Activated naive CD4-positive, alpha-beta T cell treated with anti-CD3 and anti-CD28 coated beads, Interleukin-2, amount 10 ng/mL, durations not matched to agents 7 days and 5 days (primary cell): ENCODE measurements around the gene INPP5E.
"Not testable (repeated sequence)": the region's sequence is repeated elsewhere in the genome, so short reads cannot be mapped to it uniquely, and the experiment has no call there.

Source experiments
- CTCF ChIA-PET: fragments of 350-600 bp; sonication (Branson Sonifier 250); formaldehyde crosslinking; loops from one replicate; lab custom pipeline; 2021; ENCODE audit warnings: antibody characterized with exemption; lab: Charles Lee
- DNase-seq: peaks from one replicate; pipeline ENCODE4 v3.0.0-alpha.2; 2020
- H3K27ac Mint-ChIP-seq: one replicate; pipeline ENCODE4 v1.8.0; 2021; ENCODE audit warnings: mild to moderate bottlenecking, moderate library complexity, mixed read lengths
- H3K27me3 Mint-ChIP-seq: one replicate; pipeline ENCODE4 v1.8.0; 2021; ENCODE audit warnings: mild to moderate bottlenecking, mixed read lengths
- H3K36me3 Mint-ChIP-seq: one replicate; pipeline ENCODE4 v1.8.0; 2021; ENCODE audit warnings: mixed read lengths
- H3K4me1 Mint-ChIP-seq: one replicate; pipeline ENCODE4 v1.8.0; 2021; ENCODE audit warnings: mixed read lengths
- H3K4me3 Mint-ChIP-seq: one replicate; pipeline ENCODE4 v1.8.0; 2021; ENCODE audit warnings: mild to moderate bottlenecking, moderate library complexity, mixed read lengths
- H3K9me3 Mint-ChIP-seq: one replicate; pipeline ENCODE4 v1.8.0; 2021; ENCODE audit warnings: mixed read lengths

The INPP5E gene

DNA sequence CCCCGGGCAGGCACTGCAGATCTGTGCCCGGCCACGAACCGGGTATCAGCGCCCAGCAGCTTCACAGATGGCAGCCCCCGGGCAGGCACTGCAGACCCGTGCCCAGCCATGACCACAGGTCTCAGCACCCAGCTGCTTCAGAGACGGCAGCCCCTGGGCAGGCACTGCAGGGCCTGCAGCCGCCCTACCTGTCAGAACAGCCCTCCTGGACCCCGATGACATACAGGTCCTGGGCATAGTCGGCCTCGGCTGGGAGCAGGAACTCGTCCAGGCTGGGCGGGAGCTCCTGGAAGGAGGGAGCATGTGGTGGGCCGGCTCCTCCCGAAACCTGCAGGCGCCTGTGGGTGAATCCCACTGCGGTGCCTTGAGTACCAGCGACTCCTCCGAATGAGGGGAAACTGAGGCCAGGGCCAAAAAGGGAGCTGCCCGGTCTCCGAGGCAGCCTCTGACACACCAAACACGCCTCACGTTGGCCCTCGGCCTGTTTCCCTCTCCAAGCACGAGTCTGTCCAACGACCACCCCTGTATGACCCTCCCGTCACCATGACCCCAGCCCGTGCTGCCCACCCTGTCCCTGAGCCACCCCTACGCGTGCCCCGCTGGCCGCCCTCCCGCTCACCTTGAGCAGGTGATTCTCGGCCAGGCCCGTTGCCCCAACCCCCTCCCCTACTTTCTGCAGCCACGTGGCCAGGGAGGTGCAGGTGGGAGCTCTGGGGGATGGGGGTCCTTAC lies 5.6 kb downstream of the INPP5E start:
- H3K9me3 Mint-ChIP-seq, result no peaks in the 10 kb centered on the region
- H3K36me3 Mint-ChIP-seq, result peaks cover 18% of the 10 kb centered on the region
- H3K4me1 Mint-ChIP-seq, result peaks cover 24% of the 10 kb centered on the region
- H3K27me3 Mint-ChIP-seq, result no peaks in the 10 kb centered on the region
- no peak for DNase-seq
- no peak overlapping the region for H3K27ac Mint-ChIP-seq
- no peak overlapping the region for H3K4me3 Mint-ChIP-seq
- CTCF ChIA-PET, result no interaction called here

- Mint-ChIP-seq H3K4me1 (peaks cover 21% of the 10 kb centered on the region), H3K9me3 (no peaks in the 10 kb centered on the region), H3K36me3 (peaks cover 21% of the 10 kb centered on the region), H3K4me3 (no peak overlapping the region), H3K27me3 (no peaks in the 10 kb centered on the region), H3K27ac (no peak overlapping the region)
- no peak for DNase-seq
- CTCF ChIA-PET, result no interaction called here
These were observed 6.5 kb downstream of the INPP5E start for GRCh38 chr9:136433043-136433715.

DNA sequence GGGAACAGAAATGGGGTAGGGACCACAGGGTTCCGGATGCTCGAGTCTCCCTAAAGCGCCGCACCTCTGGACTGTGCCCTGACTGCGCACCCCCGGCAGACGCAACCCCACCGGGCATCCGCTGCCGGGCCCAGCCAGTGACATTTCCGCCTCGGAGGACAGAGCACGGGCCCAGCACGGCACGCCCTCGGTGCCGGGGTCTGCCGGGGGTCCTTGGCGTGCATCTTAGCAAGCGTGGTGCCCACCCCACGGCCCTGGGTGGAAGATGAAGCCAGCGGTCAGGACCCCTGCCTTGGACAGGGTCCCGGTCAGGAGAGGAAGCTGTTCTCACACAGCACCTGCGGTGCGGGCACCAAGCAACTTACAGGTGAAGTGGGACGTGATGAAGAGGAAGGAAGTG lies 7.1 kb downstream of the INPP5E start:
- H3K4me3 Mint-ChIP-seq, result no peak overlapping the region
- no peak for DNase-seq
- no peaks in the 10 kb centered on the region for H3K9me3 Mint-ChIP-seq
- peaks cover 18% of the 10 kb centered on the region for H3K36me3 Mint-ChIP-seq
- no peaks in the 10 kb centered on the region for H3K27me3 Mint-ChIP-seq
- peaks cover 16% of the 10 kb centered on the region for H3K4me1 Mint-ChIP-seq
- H3K27ac Mint-ChIP-seq, result no peak overlapping the region
- CTCF ChIA-PET, result no interaction called here

GRCh38 chr9:136431782-136432350 lies 7.8 kb downstream of the INPP5E start:
- no peak for DNase-seq
- Mint-ChIP-seq H3K36me3 (peaks cover 17% of the 10 kb centered on the region), H3K4me1 (peaks cover 8% of the 10 kb centered on the region), H3K27me3 (no peaks in the 10 kb centered on the region), H3K27ac (no peak overlapping the region), H3K4me3 (no peak overlapping the region), H3K9me3 (no peaks in the 10 kb centered on the region)
- CTCF ChIA-PET, result no interaction called here

DNA sequence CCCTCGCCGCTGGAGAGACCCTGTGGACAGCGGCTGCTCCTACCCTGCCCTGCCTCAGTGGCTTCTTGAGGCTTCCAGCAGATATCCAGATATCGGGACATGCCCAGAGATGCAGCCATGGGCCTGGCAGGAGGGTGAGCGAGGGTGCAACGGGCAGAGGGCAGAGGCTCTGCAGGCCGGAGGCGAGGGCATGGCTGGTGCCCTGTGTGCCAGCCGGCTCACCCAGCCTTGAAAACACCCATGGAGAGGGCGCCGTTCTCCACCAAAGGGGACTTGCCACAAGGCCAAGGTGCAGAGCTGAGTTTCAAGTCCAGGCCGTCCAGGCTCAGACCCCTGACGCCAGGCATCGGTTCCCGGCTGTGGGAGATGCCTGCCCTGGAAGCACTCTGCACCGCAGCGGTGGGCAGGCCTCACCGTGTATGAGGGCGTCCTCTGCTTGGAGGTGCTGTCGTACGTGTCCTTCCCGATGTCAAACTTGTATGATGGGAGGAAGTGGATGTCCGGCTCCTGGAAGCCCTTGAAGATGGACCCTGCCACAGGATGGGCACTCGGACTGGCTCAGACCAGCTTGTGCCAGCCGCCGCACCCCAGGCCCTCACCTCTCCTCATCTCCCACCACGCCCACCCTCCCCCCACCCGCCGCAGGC lies 8.9 kb downstream of the INPP5E start:
- no peaks in the 10 kb centered on the region for H3K9me3 Mint-ChIP-seq
- H3K4me3 Mint-ChIP-seq, result no peak overlapping the region
- DNase-seq, result no peak
- H3K27ac Mint-ChIP-seq, result no peak overlapping the region
- CTCF ChIA-PET, result no interaction called here
- no peaks in the 10 kb centered on the region for H3K4me1 Mint-ChIP-seq
- H3K27me3 Mint-ChIP-seq, result no peaks in the 10 kb centered on the region
- H3K36me3 Mint-ChIP-seq, result peaks cover 11% of the 10 kb centered on the region

DNA sequence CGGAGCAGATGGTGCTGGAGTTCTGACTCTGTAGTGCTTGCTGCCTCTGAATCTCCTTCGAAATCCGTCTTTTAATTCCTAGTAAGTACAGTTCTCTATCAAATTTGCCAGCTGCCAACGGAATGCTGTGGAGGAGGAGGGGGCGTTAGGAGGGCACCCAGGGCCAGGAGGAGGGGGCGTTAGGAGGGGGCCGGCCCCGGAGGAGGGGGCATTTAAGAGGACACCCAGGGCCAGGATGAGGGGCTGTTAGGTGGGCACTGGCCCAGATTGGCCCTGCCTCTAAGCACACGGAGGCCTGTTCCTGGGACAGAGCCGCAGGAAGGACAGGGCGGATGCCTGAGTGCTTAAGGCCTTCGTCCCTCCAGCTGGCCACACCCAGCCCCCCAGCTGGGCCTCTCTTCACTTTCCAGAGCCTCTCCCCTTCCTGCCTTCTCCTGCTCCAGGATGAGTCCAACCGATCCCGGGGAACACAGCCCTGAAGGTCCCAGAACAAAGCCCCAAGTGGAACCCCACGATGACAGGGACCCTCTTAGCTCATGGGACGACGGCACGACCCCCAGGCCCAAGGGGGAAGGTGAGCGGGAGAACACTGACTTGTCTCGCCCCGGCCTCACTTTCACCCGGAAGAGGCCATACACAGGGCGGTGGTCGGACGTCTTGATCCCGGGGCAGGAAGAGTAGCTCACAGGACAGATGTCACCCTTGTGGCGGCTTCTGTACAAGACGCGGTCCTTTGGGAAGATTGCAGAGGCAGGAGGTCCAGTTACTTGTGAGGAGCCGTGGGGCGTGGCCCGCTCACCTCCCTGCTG lies 9.8 kb downstream of the INPP5E start:
- CTCF ChIA-PET, result no interaction called here
- Mint-ChIP-seq H3K27ac (no peak overlapping the region), H3K4me1 (no peaks in the 10 kb centered on the region), H3K36me3 (peaks cover 15% of the 10 kb centered on the region), H3K27me3 (no peaks in the 10 kb centered on the region), H3K4me3 (no peak overlapping the region), H3K9me3 (no peaks in the 10 kb centered on the region)
- no peak for DNase-seq

DNA sequence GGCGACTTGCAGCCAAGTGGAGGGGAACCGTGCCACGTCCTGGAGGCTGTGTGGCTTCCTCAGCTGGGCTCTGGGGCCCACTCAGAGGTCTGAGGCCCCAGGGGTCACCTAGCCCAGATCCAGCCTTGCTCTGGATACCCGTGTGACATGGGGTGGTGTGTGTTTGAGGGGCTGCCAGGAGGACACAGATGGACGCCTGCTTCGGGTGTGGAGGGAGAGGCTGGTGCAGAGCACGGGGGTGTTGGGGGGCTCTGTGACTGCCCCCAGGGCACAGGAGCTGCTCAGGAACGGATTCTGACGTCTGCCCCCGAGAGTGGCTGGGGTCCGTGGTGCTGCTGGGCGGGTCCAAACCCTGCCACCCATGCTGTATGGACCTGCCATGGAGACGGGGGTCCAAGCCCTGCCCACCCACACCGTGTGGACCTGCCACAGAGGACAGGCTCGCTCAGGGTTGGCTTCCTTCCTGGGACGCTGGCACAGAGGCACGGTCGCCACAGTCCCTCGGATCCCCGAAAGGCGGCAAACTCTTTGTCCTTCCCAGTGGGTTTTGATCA lies 10.5 kb downstream of the INPP5E start:
- H3K27me3 Mint-ChIP-seq, result no peaks in the 10 kb centered on the region
- peaks cover 19% of the 10 kb centered on the region for H3K36me3 Mint-ChIP-seq
- CTCF ChIA-PET, result no interaction called here
- H3K9me3 Mint-ChIP-seq, result no peaks in the 10 kb centered on the region
- H3K4me3 Mint-ChIP-seq, result no peak overlapping the region
- DNase-seq, result no peak
- no peak overlapping the region for H3K27ac Mint-ChIP-seq
- H3K4me1 Mint-ChIP-seq, result no peaks in the 10 kb centered on the region

DNA sequence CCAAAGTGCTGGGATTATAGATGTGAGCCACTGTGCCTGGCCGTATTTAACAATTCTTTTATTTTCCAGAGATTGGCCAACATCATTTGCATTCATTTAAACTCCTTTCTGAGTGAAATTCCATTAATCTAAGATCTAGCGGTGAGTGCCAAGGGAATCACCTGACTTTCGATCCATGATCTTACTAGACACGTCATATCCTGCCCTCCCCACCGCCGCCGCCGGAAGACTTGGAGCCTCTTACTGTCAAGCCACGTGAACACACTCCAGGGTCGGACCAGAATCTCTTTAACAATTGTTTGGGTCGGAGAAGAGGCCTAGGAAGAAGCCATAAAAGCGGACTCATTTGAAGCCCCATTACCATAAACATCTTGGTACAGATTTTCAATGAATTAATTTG lies 12.9 kb downstream of the INPP5E start:
- no peak overlapping the region for H3K27ac Mint-ChIP-seq
- no peak overlapping the region for H3K4me3 Mint-ChIP-seq
- H3K9me3 Mint-ChIP-seq, result no peaks in the 10 kb centered on the region
- no peaks in the 10 kb centered on the region for H3K27me3 Mint-ChIP-seq
- H3K36me3 Mint-ChIP-seq, result peaks cover 23% of the 10 kb centered on the region
- H3K4me1 Mint-ChIP-seq, result no peaks in the 10 kb centered on the region
- CTCF ChIA-PET, result no interaction called here
- no peak for DNase-seq

DNA sequence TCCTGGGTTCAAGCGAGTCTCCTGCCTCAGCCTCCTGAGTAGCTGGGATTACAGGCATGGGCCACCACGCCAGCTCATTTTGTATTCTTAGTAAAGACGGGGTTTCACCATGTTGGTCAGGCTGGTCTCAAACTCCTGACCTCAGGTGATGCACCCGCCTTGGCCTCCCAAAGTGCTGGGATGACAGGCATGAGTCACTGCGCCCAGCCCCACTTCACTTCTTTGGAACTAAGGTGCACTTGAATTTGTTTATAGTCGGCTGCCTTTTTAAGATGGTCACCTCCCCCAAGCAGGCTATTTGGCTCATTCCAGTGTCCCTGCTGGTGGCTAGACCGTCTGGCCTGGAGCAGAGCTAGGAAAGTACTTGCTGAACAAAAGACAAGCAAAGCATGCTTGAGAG lies 14.3 kb downstream of the INPP5E start:
- not testable (repeated sequence) for DNase-seq, H3K9me3 Mint-ChIP-seq, H3K27me3 Mint-ChIP-seq, H3K4me3 Mint-ChIP-seq, H3K4me1 Mint-ChIP-seq, H3K27ac Mint-ChIP-seq
- peaks cover 25% of the 10 kb centered on the region for H3K36me3 Mint-ChIP-seq
- CTCF ChIA-PET, result interaction anchor here (0.6 to 1.3 kb wide), 3 partner anchors 13 to 25 kb away, joined by 3 read pairs; no protein-coding TSS in a partner anchor

DNA sequence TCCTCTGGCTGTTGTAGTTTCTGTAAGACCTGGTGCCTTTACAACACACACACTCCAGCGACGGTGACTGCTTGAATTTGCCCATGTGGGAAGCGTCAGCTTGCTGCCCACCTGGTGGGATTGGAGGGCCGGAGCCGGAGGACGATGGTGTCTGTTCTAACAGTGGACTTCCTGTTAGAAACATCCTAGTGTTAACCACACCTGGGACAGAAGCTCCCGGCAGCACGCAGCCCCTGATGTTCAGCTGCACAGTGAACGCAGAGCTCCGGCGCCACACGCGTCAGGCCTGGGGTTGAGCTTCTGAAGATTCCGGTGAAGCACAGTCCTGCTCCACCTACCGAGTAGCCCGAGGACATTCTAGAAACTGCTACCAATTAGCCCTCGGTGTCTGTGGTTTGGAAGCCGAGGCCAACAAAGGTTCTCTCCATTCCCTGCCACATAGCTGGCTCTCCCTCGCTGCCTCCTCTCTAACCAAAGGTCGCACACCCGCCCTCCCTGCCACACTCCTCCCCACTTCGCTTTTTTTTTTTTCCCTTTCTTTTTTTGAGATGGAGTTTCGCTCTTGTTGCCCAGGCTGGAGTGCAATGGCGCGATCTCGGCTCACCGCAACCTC lies 14.8 kb downstream of the INPP5E start:
- H3K9me3 Mint-ChIP-seq, result no peaks in the 10 kb centered on the region
- H3K4me1 Mint-ChIP-seq, result no peaks in the 10 kb centered on the region
- H3K4me3 Mint-ChIP-seq, result no peak overlapping the region
- H3K27ac Mint-ChIP-seq, result peak overlapping the region; percentile 67
- H3K27me3 Mint-ChIP-seq, result no peaks in the 10 kb centered on the region
- DNase-seq, result no peak
- H3K36me3 Mint-ChIP-seq, result peaks cover 22% of the 10 kb centered on the region
- CTCF ChIA-PET, result interaction anchor here (0.6 to 1.3 kb wide), 4 partner anchors 12 to 26 kb away, joined by 3 read pairs; no protein-coding TSS in a partner anchor

- H3K4me3 Mint-ChIP-seq, result no peak overlapping the region
- H3K36me3 Mint-ChIP-seq, result peaks cover 23% of the 10 kb centered on the region
- H3K27ac Mint-ChIP-seq, result no peak overlapping the region
- CTCF ChIA-PET, result interaction anchor here (1.0 kb wide), 1 partner anchor 17 kb away, joined by 3 read pairs; no protein-coding TSS in a partner anchor
- H3K27me3 Mint-ChIP-seq, result no peaks in the 10 kb centered on the region
- no peak for DNase-seq
- no peaks in the 10 kb centered on the region for H3K4me1 Mint-ChIP-seq
- no peaks in the 10 kb centered on the region for H3K9me3 Mint-ChIP-seq
These were observed 16.1 kb downstream of the INPP5E start for GRCh38 chr9:136423432-136424146.

DNA sequence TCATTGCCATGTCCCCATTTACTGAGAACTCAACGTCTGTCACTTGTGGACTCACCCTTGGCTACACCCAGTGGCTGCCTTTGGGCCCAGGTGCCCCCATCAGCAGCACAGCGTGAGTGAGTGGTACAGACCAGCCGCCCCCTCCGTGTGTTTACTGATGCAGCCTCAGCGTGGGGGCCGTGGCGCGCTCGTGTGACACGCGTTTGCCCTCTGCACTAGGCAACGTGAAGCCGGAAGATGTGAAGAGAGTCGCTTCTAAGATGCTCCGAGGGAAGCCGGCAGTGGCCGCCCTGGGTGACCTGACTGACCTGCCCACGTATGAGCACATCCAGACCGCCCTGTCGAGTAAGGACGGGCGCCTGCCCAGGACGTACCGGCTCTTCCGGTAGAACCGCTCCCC lies 16.8 kb downstream of the INPP5E start:
- CTCF ChIA-PET, result no interaction called here

GRCh38 chr9:136421791-136422190 lies 17.9 kb downstream of the INPP5E start:
- Mint-ChIP-seq H3K4me1 (no peaks in the 10 kb centered on the region), H3K36me3 (peaks cover 29% of the 10 kb centered on the region), H3K9me3 (no peaks in the 10 kb centered on the region), H3K4me3 (no peak overlapping the region), H3K27ac (no peak overlapping the region), H3K27me3 (no peaks in the 10 kb centered on the region)
- no peak for DNase-seq
- CTCF ChIA-PET, result no interaction called here

More for the DNA sequence above, 16.8 kb downstream of the INPP5E start:
- no peak overlapping the region for H3K4me3 Mint-ChIP-seq
- peaks cover 25% of the 10 kb centered on the region for H3K36me3 Mint-ChIP-seq
- no peak overlapping the region for H3K27ac Mint-ChIP-seq
- no peaks in the 10 kb centered on the region for H3K4me1 Mint-ChIP-seq
- H3K9me3 Mint-ChIP-seq, result no peaks in the 10 kb centered on the region
- DNase-seq, result no peak
- H3K27me3 Mint-ChIP-seq, result no peaks in the 10 kb centered on the region
